Keratinocyte (primary cell): ENCODE results near the gene CDKN2B.

Experiments used
- EZH2 ChIP-seq: IDR thresholded peaks from one replicate; pipeline ENCODE4 v1.6.1; 2012; ENCODE audit warnings: inconsistent platforms, mild to moderate bottlenecking, low read length, moderate library complexity
- TF ChIP-seq, protein P1 (sequence below), 3 experiments: IDR thresholded peaks in 1 of 3; conservative IDR thresholded peaks in 1 of 3; optimal IDR thresholded peaks in 1 of 3; 2 replicates in 2 of 3; 3 replicates in 1 of 3; pipeline versions ENCODE3 to v1.5.1; 2011; ENCODE audit warnings: low read length in 3 of 3, mild to moderate bottlenecking in 3 of 3, moderate library complexity in 2 of 3, control low read depth in 1 of 3, inconsistent platforms in 1 of 3; ENCODE audit not compliant: insufficient read depth in 2 of 3; ENCODE audit errors: extremely low read depth in 1 of 3

- TF ChIP-seq, protein P1, sequence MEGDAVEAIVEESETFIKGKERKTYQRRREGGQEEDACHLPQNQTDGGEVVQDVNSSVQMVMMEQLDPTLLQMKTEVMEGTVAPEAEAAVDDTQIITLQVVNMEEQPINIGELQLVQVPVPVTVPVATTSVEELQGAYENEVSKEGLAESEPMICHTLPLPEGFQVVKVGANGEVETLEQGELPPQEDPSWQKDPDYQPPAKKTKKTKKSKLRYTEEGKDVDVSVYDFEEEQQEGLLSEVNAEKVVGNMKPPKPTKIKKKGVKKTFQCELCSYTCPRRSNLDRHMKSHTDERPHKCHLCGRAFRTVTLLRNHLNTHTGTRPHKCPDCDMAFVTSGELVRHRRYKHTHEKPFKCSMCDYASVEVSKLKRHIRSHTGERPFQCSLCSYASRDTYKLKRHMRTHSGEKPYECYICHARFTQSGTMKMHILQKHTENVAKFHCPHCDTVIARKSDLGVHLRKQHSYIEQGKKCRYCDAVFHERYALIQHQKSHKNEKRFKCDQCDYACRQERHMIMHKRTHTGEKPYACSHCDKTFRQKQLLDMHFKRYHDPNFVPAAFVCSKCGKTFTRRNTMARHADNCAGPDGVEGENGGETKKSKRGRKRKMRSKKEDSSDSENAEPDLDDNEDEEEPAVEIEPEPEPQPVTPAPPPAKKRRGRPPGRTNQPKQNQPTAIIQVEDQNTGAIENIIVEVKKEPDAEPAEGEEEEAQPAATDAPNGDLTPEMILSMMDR (optimal IDR thresholded peaks at IDR 0.05 in 1 of 3, IDR thresholded peaks at IDR 0.05 in 1 of 3, conservative IDR thresholded peaks at IDR 0.05 in 1 of 3; ENCODE audit: extremely low read depth in 1 of 3, insufficient read depth in 2 of 3, low read length in 3 of 3): no peak
- no peak for TF ChIP-seq EZH2
Observed at GRCh38 chr9:22047596-22047995, 38.5 kb upstream of the CDKN2B start.
